NB4 (cell line): ENCODE measurements around the gene DDX41.
"Not testable (repeated sequence)": the region's sequence is repeated elsewhere in the genome, so short reads cannot be mapped to it uniquely, and the experiment has no call there.

Source experiments
- CTCF ChIP-seq: IDR thresholded peaks from one replicate; pipeline ENCODE4 v1.5.1; 2012; ENCODE audit warnings: low read depth, low read length
- MAX ChIP-seq: IDR thresholded peaks from 2 replicates; pipeline ENCODE4 v1.6.1; 2011; ENCODE audit warnings: low read depth, low read length
- POLR2A ChIP-seq: IDR thresholded peaks from 2 replicates; pipeline ENCODE4 v1.6.1; 2011; ENCODE audit warnings: mild to moderate bottlenecking; ENCODE audit not compliant: insufficient read length; ENCODE audit errors: extremely low read depth

- TF ChIP-seq CTCF, MAX, POLR2A: not testable (repeated sequence)
These were observed 17.7 kb upstream of the DDX41 start for GRCh38 chr5:177534433-177534832.
